B cell (primary cell): ENCODE measurements around the gene SYNE2.

Source experiments
- CTCF ChIP-seq: fragments of 200-600 bp; IDR thresholded peaks from one replicate; pipeline ENCODE4 v1.8.0; 2022; ENCODE audit warnings: antibody characterized with exemption, mild to moderate bottlenecking
- EZH2 ChIP-seq: IDR thresholded peaks from 2 replicates; pipeline ENCODE4 v1.6.1; 2012; ENCODE audit warnings: borderline replicate concordance, low read depth, mild to moderate bottlenecking, moderate library complexity, low read length; ENCODE audit not compliant: insufficient read depth, poor library complexity, severe bottlenecking

GRCh38 chr14:64185184-64185583 lies 332.4 kb downstream of the SYNE2 start:
- TF ChIP-seq CTCF (no peak), EZH2 (no peak)
